WTC11 (cell line): ENCODE data around the gene DUSP19. TPM values are rescaled to one million over a fixed set of nuclear protein-coding genes. Genes with fewer than 3 reads are reported as not detected.
A peak's percentile ranks its signal among the peaks of the same experiment; 100 is the strongest.

Experiments
- ATAC-seq: fragments of 200-7000 bp; cut with Tn5 transposase; 2 replicates; pipeline ENCODE4 v1.10.0; 2021; ENCODE audit warnings: mild to moderate bottlenecking, moderate library complexity
- CTCF ChIA-PET: fragments of 300-600 bp; sonication (Branson Sonifier 250); formaldehyde crosslinking; loops from one replicate; lab custom pipeline; 2021; ENCODE audit warnings: antibody characterized with exemption; lab: Charles Lee
- POLR2A ChIA-PET: fragments of 350-600 bp; sonication (Branson Sonifier 250); formaldehyde crosslinking; loops from one replicate; lab custom pipeline; 2021; ENCODE audit warnings: antibody characterized with exemption; lab: Charles Lee
- DNase-seq: peaks from one replicate; pipeline ENCODE4 v3.0.0; 2021; ENCODE audit warnings: low spot score
- H3K27ac Mint-ChIP-seq: 2 replicates; pipeline ENCODE4 v1.8.0; 2021; ENCODE audit warnings: mixed read lengths
- H3K27me3 Mint-ChIP-seq: 2 replicates; pipeline ENCODE4 v1.8.0; 2021; ENCODE audit warnings: low read depth, mild to moderate bottlenecking, moderate library complexity, mixed read lengths
- H3K36me3 Mint-ChIP-seq: 2 replicates; pipeline ENCODE4 v1.8.0; 2021; ENCODE audit warnings: mixed read lengths
- H3K4me1 Mint-ChIP-seq: 2 replicates; pipeline ENCODE4 v1.8.0; 2022; ENCODE audit warnings: mixed read lengths
- H3K4me3 Mint-ChIP-seq: 2 replicates; pipeline ENCODE4 v1.8.0; 2021; ENCODE audit warnings: mild to moderate bottlenecking, moderate library complexity, mixed read lengths
- H3K9me3 Mint-ChIP-seq: 2 replicates; pipeline ENCODE4 v1.8.0; 2021; ENCODE audit warnings: mixed read lengths
- AR ChIP-seq: fragments of 250-450 bp; sonication (Bioruptor Pico); IDR thresholded peaks from 2 replicates; pipeline ENCODE4 v1.9.0; 2021; ENCODE audit warnings: mild to moderate bottlenecking
- ATF1 ChIP-seq: sonication (generic); formaldehyde crosslinking; IDR thresholded peaks from 2 replicates; pipeline ENCODE4 v1.8.1; 2023; ENCODE audit warnings: mild to moderate bottlenecking, moderate library complexity, missing genetic modification reagents
- ATF3 ChIP-seq: sonication (generic); formaldehyde crosslinking; conservative IDR thresholded peaks from 2 replicates; pipeline ENCODE4 v1.8.1; 2022; ENCODE audit warnings: mild to moderate bottlenecking, missing genetic modification reagents
- ATF6 ChIP-seq: sonication (generic); formaldehyde crosslinking; IDR thresholded peaks from 2 replicates; pipeline ENCODE4 v1.8.1; 2023; ENCODE audit warnings: mild to moderate bottlenecking, missing genetic modification reagents
- CTCF ChIP-seq: fragments of 200-600 bp; IDR thresholded peaks from 2 replicates; pipeline ENCODE4 v1.8.0; 2022; ENCODE audit warnings: antibody characterized with exemption
- ETV6 ChIP-seq: sonication (generic); formaldehyde crosslinking; IDR thresholded peaks from 2 replicates; pipeline ENCODE4 v1.8.1; 2022; ENCODE audit warnings: mild to moderate bottlenecking, missing genetic modification reagents
- FOXP1 ChIP-seq: sonication (generic); formaldehyde crosslinking; IDR thresholded peaks from 2 replicates; pipeline ENCODE4 v1.8.0; 2022; ENCODE audit warnings: missing genetic modification reagents, mild to moderate bottlenecking, moderate library complexity, borderline replicate concordance
- GABPB1 ChIP-seq: sonication (generic); formaldehyde crosslinking; IDR thresholded peaks from 2 replicates; pipeline ENCODE4 v1.8.1; 2023; ENCODE audit warnings: mild to moderate bottlenecking, missing genetic modification reagents
- NFYB ChIP-seq: sonication (generic); formaldehyde crosslinking; conservative IDR thresholded peaks from 2 replicates; pipeline ENCODE4 v1.8.0; 2022; ENCODE audit warnings: low read depth, missing genetic modification reagents
- NR1H2 ChIP-seq: sonication (generic); formaldehyde crosslinking; IDR thresholded peaks from 2 replicates; pipeline ENCODE4 v1.9.0; 2021; ENCODE audit warnings: mild to moderate bottlenecking, moderate library complexity, missing genetic modification reagents
- PREB ChIP-seq: sonication (generic); formaldehyde crosslinking; IDR thresholded peaks from 2 replicates; pipeline ENCODE4 v1.8.1; 2022; ENCODE audit warnings: mild to moderate bottlenecking, missing genetic modification reagents, moderate library complexity, borderline replicate concordance
- PRRX2 ChIP-seq: fragments of 250-450 bp; sonication (Bioruptor Pico); IDR thresholded peaks from 2 replicates; pipeline ENCODE4 v1.8.0; 2021; ENCODE audit warnings: mild to moderate bottlenecking
- RORB ChIP-seq: fragments of 250-450 bp; sonication (Bioruptor Pico); IDR thresholded peaks from 2 replicates; pipeline ENCODE4 v1.9.0; 2021; ENCODE audit warnings: mild to moderate bottlenecking
- SOX15 ChIP-seq: fragments of 250-450 bp; sonication (Bioruptor Pico); IDR thresholded peaks from 2 replicates; pipeline ENCODE4 v1.9.0; 2021; ENCODE audit warnings: mild to moderate bottlenecking
- TCF7 ChIP-seq: sonication (generic); formaldehyde crosslinking; IDR thresholded peaks from 2 replicates; pipeline ENCODE4 v1.8.0; 2022; ENCODE audit warnings: mild to moderate bottlenecking, low read depth, missing genetic modification reagents, moderate library complexity
- ZNF219 ChIP-seq: sonication (generic); formaldehyde crosslinking; IDR thresholded peaks from 2 replicates; pipeline ENCODE4 v1.8.0; 2023; ENCODE audit warnings: missing genetic modification reagents, mild to moderate bottlenecking, borderline replicate concordance
- ZNF232 ChIP-seq: sonication (generic); formaldehyde crosslinking; IDR thresholded peaks from 2 replicates; pipeline ENCODE4 v1.8.0; 2022; ENCODE audit warnings: mild to moderate bottlenecking, missing genetic modification reagents
- ZNF317 ChIP-seq: sonication (generic); formaldehyde crosslinking; IDR thresholded peaks from 2 replicates; pipeline ENCODE4 v1.8.1; 2023; ENCODE audit warnings: low read depth, mild to moderate bottlenecking, moderate library complexity, missing genetic modification reagents, borderline replicate concordance
- ZNF396 ChIP-seq: fragments of 250-450 bp; sonication (Bioruptor Pico); IDR thresholded peaks from 2 replicates; pipeline ENCODE4 v1.8.0; 2021; ENCODE audit warnings: mild to moderate bottlenecking, moderate library complexity, borderline replicate concordance
- ZSCAN18 ChIP-seq: fragments of 250-450 bp; sonication (Bioruptor Pico); IDR thresholded peaks from 2 replicates; pipeline ENCODE4 v2.1.2; 2022; ENCODE audit warnings: mild to moderate bottlenecking, moderate library complexity
- total RNA-seq: library from RNA; stranded (reverse); gene quantifications from 3 replicates; pipeline ENCODE4 v1.2.3, GENCODE V29; 2021

Gene DUSP19
- total RNA-seq, 1 experiment from 2014 or later = 3.9 TPM

GRCh38 chr2:183124957-183125255 is 46.4 kb downstream of the DUSP19 start (continued):
- no peak for TF ChIP-seq AR
- TF ChIP-seq PREB (CRISPR knock-in tag) = no peak
- TF ChIP-seq RORB (CRISPR knock-in tag) = no peak

- Mint-ChIP-seq H3K27ac (no peak overlapping the region; the same call in 1 of the 2 replicates), H3K9me3 (no peaks in the 10 kb centered on the region), H3K27me3 (no peaks in the 10 kb centered on the region), H3K4me3 (peak overlapping the region; percentile 96), H3K4me1 (peaks cover 28% of the 10 kb centered on the region), H3K36me3 (peaks cover 21% of the 10 kb centered on the region)
- DNase-seq = no peak
- ATAC-seq = no peak
- TF ChIP-seq NR1H2 (CRISPR knock-in tag) (no peak), SOX15 (CRISPR knock-in tag) (no peak), ATF6 (CRISPR knock-in tag) (no peak), ATF3 (CRISPR knock-in tag) (no peak), ZNF232 (no peak), PRRX2 (CRISPR knock-in tag) (no peak), ZNF396 (CRISPR knock-in tag) (no peak), ZNF317 (CRISPR knock-in tag) (no peak), CTCF (no peak), ETV6 (CRISPR knock-in tag) (no peak)
- ChIA-PET CTCF (interaction anchor here (1.1 kb wide), 1 partner anchor 47 kb away, joined by 3 read pairs; no protein-coding TSS in a partner anchor), POLR2A (interaction anchor here (1.1 kb wide), 1 partner anchor 9 kb away, joined by 3 read pairs; no protein-coding TSS in a partner anchor)
Measured at GRCh38 chr2:183125659-183126341, 47.3 kb downstream of the DUSP19 start.

GRCh38 chr2:183126635-183127034 is 48.1 kb downstream of the DUSP19 start:
- CTCF ChIA-PET = interaction anchor here (1.1 to 2.4 kb wide), 2 partner anchors 46 to 56 kb away, joined by 3 to 9 read pairs; no protein-coding TSS in a partner anchor
- Mint-ChIP-seq H3K4me3 (peak overlapping the region; percentile 96), H3K27ac (no peak overlapping the region), H3K9me3 (no peaks in the 10 kb centered on the region), H3K36me3 (peaks cover 30% of the 10 kb centered on the region), H3K27me3 (no peaks in the 10 kb centered on the region), H3K4me1 (peaks cover 28% of the 10 kb centered on the region)
- no peak for DNase-seq
- POLR2A ChIA-PET = no interaction called here
- no peak for ATAC-seq
- TF ChIP-seq ZNF219 (no peak), SOX15 (CRISPR knock-in tag) (no peak), FOXP1 (CRISPR knock-in tag) (no peak), ATF1 (CRISPR knock-in tag) (no peak), ZSCAN18 (no peak), NFYB (CRISPR knock-in tag) (no peak), TCF7 (CRISPR knock-in tag) (no peak), GABPB1 (CRISPR knock-in tag) (no peak)
